ENCODE results near the gene TSKS.
"Not testable (repeated sequence)": the region's sequence is repeated elsewhere in the genome, so short reads cannot be mapped to it uniquely, and the experiment has no call there.

The TSKS gene

DNA sequence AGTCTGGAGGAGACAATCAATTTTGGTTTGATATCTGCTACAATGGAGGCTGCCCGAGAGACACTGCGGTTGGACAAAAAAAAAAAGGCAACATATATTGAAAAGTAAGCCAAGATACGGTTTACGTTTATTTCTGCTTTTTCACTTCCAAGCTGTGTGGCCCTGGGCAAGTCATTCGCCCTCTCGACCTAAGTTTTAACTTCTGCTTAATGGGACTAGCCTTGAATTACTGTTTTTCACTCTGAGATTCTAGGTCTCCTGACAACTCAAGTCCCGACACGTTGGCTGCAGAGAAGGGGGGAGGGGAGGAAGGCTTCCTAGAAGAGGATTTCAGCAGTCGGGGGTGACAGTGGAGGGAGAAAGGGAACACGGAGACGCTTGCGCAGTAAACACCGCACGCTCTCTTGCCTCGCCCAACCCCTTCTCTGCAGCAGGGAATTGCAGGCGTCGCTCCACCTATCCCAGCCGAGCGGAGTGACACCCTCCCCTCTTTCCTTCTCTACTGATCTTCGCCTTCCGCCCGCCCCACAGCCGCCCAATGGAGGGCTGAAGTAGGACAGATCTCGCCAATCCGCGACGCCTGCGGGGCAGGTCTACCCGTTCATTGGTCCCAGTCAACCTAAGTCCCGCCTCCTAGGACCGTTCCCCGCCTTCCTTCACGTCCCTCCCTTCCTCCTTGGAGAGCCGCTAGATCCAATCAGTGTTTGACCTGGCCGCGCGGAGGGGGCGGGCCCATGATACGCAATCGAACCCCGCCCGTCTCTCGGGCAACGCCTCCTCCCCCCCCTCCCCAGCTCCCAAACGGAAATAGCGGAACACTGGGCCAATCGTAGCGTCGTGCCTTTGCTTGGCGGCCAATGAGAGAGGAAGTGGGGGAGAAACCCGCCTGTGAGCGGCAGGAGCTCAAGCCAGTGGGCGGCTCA lies 3.2 kb upstream of the TSKS start:
- FAIRE-seq = peak; percentile 88

DNA sequence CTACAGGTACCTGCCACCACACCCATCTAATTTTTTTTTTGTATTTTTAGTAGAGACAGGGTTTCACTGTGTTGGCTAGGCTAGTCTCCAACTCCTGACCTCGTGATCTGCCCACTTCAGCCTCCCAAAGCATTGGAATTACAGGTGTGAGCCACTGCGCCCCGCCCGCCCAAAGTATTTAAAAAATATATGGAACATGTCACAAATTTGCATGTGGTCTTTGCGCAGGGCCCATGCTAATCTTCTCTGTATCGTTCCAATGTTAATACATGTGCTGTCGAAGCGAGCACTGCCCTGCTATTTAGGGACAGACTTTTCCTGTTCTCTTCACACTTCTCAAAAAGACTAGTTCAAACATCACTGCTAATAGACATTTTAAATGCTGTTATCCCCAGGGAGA lies 1.2 kb upstream of the TSKS start:
- no peak for FAIRE-seq

DNA sequence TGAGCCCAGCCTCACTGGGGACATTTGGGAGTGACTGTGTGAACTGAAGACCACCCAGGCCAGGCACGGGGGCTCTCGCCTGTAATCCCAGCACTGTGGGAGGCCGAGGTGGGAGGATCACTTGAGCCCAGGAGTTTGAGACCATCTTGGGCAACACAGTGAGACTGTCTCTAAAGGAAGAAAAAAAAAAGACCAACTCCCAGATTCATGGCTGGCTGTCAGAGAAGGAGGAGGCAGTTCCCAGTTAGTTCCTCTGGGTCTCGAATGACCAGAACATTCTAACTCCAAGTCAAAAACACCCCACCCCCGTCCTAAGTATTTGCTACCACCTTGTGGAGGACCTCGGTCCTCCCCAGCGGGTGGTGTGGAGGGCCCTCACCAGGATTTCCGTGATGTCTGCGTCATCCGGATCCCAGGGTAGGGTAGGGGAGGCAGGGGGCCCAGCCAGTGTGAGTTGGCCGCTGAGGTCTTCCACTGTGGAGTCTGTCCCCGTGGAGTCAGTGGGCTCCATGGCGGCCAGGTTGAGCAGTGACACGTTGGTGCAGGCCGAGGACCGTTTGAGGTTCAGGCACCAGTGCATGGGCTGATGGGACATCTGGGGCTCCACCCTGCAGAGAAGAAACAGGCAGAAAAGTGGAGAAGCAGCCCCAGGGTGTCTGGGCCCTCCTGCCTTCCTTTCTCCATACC lies 1.3 kb downstream of the TSKS start:
- FAIRE-seq = no peak

- FAIRE-seq = no peak
Observed at GRCh38 chr19:49761249-49761624, 1.9 kb downstream of the TSKS start.

DNA sequence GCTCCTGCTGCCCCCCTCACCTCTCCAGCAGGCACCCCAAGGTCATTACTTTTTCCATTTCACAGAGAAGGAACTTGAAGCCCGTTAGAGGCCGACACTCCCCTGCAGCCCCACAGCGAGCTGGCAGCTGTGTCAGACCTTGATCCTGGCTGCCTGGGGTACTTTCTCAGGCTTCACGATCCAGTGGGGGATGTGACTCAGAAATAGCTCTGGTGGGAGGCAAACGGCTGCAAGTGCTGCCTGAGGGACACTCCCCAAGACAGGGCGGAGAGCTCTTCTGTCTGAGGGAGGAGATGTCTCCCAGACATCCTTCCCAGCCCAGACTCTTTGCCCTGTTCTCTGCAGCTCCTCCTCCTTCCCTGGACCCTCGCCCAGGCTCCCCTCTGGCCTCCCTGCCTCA lies 4.8 kb downstream of the TSKS start:
- FAIRE-seq = no peak

DNA sequence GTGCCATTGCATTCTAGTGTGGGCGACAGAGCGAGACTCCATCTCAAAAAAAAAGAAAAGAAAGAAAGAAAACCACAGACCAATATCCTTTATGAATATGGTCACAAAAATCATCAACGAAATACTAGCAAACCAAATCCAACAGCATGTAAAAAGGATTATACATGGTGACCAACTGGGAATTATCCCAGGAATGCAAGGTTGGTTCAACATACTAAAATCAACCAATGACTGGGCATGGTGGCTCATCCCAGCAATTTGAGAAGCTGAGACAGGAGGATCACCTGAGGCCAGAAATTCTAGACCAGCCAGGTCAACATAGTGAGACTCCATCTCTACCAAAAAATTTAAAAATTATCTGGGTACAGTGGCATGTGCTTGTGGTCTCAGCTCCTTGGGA lies 7.2 kb downstream of the TSKS start:
- FAIRE-seq = no peak

DNA sequence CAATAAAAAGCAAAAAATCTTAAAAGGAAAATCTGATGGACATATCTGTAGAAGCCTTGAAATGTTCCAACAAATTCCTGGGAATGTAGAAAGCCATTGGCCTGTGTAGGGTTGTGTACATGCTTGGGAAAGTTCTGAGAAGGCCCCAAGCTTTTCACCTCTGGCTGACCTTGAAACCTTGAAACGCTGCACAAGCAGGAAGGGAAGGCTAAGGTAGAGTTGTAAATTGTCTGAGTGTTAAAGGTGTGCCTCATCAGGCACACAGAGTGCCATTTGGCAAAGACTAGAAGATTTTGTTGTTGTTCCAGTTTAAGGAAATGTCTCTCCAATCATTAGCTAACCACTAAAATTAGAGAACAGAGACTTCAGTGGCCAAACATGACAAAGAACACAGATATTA lies 10.4 kb downstream of the TSKS start:
- no peak for FAIRE-seq

DNA sequence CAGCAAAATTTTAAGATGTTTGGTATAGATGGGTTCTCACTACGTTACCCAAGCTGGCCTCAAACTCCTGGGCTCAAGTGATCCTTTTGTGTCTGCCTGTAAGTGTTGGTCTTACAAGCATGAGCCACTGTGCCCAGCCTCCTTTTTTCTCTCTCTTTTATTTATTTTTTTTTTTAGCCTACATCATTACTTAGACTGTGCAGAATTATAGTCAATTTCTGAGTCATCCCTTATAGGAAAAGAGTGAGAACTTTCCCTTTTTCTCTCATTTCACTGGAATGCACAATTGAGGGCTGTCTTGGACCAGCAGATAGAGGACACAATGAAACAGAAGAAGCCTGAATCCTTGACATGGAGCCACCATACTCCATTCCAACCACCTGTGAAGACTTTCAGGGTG lies 13.3 kb downstream of the TSKS start:
- FAIRE-seq = no peak

DNA sequence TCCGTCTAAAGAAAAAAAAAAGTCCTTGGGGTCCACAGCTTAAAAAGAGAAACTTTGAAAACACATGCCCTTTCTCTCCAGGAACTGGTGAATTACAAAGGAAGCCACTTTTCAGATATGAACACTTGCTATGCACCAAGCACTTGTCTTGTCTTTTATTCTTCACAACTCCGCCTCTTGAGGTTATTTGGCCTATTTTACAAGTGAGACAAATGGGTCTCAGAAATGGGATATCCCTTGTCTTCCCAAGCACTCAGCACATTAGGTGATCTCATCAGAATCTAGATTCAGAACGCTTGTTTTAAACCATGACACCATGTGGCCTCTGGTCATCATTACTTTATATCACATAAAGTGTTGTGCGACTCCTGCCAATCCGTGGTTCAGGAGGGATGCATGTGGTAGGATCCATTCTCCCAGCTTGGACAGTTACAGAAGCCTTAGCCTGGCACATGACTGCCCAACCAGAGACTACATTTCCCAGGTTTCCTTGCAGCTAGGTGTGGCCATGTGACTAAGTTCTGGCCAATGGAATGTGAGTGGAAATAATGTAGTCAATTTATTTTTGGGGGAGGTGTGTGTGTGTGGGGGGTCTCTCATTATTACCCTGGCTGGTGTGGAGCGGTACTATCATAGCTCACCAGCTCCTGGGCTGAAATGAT lies 13.9 kb downstream of the TSKS start:
- no peak for FAIRE-seq

GRCh38 chr19:49746206-49746958 lies 16.7 kb downstream of the TSKS start:
- no peak for FAIRE-seq

- FAIRE-seq = no peak
Observed at GRCh38 chr19:49744946-49745381, 18.1 kb downstream of the TSKS start.

- no peak for FAIRE-seq
Observed at GRCh38 chr19:49741210-49741844, 21.8 kb downstream of the TSKS start.

- FAIRE-seq = no peak
Observed at GRCh38 chr19:49739933-49740332, 23.2 kb downstream of the TSKS start.

DNA sequence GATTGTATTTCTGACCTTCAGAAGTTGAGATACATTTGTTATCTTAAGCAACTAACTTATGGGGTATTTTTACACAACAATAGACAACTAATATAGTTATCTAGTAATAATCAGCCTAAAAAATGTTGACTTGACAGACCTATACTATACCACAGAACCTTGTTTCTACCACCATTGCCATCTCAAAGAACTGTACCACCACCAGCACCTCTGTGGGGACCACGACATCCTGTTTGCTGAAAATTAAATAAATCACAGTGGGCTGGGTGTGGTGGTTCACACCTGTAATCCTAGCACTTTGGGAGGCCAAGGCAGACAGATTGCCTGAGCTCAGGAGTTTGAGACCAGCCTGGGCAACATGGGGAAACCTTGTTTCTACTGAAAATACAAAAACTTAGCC lies 24.0 kb downstream of the TSKS start:
- no peak for FAIRE-seq

- FAIRE-seq = no peak
Observed at GRCh38 chr19:49738268-49738667, 24.8 kb downstream of the TSKS start.

GRCh38 chr19:49730166-49730565 lies 32.9 kb downstream of the TSKS start:
- no peak for FAIRE-seq

DNA sequence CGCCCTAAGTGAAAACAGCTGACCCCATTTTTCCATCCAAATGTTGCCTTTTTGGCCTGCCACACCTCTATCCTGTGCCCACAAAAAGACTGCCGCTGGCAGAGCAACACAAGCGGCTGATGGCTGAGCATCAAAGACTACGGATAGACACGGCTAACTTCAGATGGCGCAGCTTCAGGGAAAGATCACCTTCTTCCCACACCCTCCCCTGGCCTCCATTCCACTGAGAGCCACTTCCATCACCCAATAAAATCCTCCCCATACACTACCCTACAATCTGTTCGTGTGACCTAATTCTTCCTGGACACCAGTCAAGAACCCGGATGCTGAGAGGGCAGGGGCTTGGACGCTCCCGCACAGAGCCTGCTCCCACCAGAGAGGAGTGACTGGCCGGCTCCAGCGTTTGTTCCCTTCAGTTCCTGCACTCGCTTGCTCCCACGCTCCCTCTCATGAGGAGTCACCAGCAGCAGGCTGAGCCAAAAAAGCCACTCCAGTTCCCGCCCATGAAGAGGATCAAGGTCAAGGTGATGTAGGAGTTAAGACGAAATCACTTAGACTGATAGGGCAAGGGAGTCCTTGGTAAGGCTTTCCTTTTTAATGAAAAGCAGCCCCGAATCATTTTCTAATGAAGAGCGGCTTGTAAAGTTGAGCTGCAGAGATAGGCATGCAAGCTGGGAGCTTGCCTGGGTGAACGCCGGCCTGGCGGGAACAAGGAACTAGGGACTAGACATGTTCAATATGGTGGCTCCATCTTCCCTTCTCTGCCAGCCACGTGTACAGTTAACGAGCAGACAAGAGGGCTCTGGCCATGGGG lies 35.7 kb downstream of the TSKS start:
- FAIRE-seq = no peak

DNA sequence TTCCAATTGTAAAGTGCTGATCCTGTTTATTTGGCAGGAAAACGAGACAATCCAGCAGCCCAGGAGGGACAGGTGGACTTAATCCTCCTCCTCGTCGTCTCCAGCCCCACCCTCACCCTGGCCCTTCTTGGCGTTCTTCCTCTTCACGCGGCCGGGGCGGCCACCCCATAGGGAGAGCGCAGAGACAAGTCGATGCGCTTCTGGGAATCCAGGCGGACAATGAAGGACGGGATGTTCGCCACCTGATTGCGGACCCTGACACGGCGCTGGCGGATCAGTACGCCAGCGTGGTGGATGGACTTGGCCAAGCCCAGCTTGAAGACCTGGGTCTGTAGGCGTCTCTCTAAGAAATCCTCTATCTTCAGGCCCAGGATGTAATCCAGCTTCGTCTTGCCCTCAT lies 43.7 kb downstream of the TSKS start:
- not testable (repeated sequence) for FAIRE-seq

- no peak for FAIRE-seq
Observed at GRCh38 chr19:49718991-49719390, 44.1 kb downstream of the TSKS start.

- FAIRE-seq = no peak
Observed at GRCh38 chr19:49718511-49718910, 44.6 kb downstream of the TSKS start.

DNA sequence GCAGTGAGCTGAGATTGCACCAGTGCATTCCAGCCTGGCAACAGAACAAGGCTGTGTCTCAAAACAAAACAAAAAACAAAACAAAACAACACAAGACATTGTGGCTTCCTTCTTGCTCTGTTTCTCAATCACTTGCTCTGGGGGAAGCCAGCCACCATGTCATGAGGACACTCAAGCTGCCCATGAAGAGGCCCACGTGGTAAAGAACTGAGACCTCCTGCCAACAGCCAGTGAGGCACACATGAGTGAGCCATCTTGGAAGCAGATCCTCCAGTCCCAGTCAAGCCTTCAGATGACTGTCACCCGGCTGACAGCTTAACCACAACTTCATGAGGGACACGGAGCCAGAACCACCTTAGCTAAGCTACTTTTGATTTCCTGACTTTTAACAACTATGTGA lies 47.0 kb downstream of the TSKS start:
- no peak for FAIRE-seq
